Prostate gland (tissue), 2 donors: ENCODE results near the gene GALNT2.

Experiments
- CTCF ChIP-seq, 4 experiments: fragments of 200-600 bp in 2 of 4; fragments of 450-650 bp in 2 of 4; sonication (generic) in 2 of 4; IDR thresholded peaks; 1 replicate in 3 of 4; 2 replicates in 1 of 4; pipeline ENCODE4 v1.5.1; 2016 to 2019; ENCODE audit warnings: antibody characterized with exemption in 4 of 4, mild to moderate bottlenecking in 2 of 4, moderate library complexity in 2 of 4
- POLR2A ChIP-seq: fragments of 450-650 bp; IDR thresholded peaks from one replicate; pipeline ENCODE4 v1.6.1; 2016; ENCODE audit warnings: antibody characterized with exemption, mild to moderate bottlenecking

- no peak for TF ChIP-seq POLR2A
- TF ChIP-seq CTCF (IDR thresholded peaks at IDR 0.05) = no peak
Observed at GRCh38 chr1:230254265-230254664, 187.2 kb downstream of the GALNT2 start.
